GM23338 (cell line): ENCODE measurements around the gene RNF121. TPM values are rescaled to one million over a fixed set of nuclear protein-coding genes. Genes with fewer than 3 reads are reported as not detected.

Experiments
- ATAC-seq: fragments of 200-7000 bp; cut with Tn5 transposase; 3 replicates; pipeline ENCODE4 v1.9.1; 2020
- DNase-seq: peaks from one replicate; pipeline ENCODE4 v3.0.0-alpha.2; 2015; ENCODE audit warnings: low spot score
- H2AFZ ChIP-seq: fragments of 200-600 bp; sonication (generic); 2 replicates; pipeline ENCODE4 v1.8.0; 2016; ENCODE audit warnings: antibody characterized with exemption, mild to moderate bottlenecking, moderate library complexity
- H3F3A ChIP-seq: fragments of 200-600 bp; sonication (generic); replicated peaks from 2 replicates; pipeline ENCODE4 v1.8.0; 2017; ENCODE audit warnings: antibody characterized with exemption, mixed run types, low read depth
- H3K27ac ChIP-seq: fragments of 200-600 bp; sonication (generic); 2 replicates; pipeline ENCODE4 v1.6.1; 2016; ENCODE audit warnings: low read depth
- H3K27me3 ChIP-seq: fragments of 200-600 bp; sonication (generic); 2 replicates; pipeline ENCODE4 v1.8.0; 2016; ENCODE audit warnings: mild to moderate bottlenecking, mixed run types, moderate library complexity; ENCODE audit not compliant: insufficient read depth
- H3K36me3 ChIP-seq: fragments of 200-600 bp; sonication (generic); 2 replicates; pipeline ENCODE4 v1.8.0; 2016; ENCODE audit warnings: mild to moderate bottlenecking; ENCODE audit not compliant: insufficient read depth
- H3K4me1 ChIP-seq: fragments of 200-600 bp; sonication (generic); 2 replicates; pipeline ENCODE4 v1.8.0; 2016; ENCODE audit warnings: mild to moderate bottlenecking, moderate library complexity; ENCODE audit not compliant: insufficient read depth
- H3K4me2 ChIP-seq: fragments of 200-600 bp; sonication (generic); 2 replicates; pipeline ENCODE4 v1.7.1; 2017; ENCODE audit warnings: mixed run types
- H3K4me3 ChIP-seq: fragments of 200-600 bp; sonication (generic); 2 replicates; pipeline ENCODE4 v1.6.1; 2016; ENCODE audit warnings: mixed run types
- H3K79me2 ChIP-seq: fragments of 200-600 bp; sonication (generic); replicated peaks from 2 replicates; pipeline ENCODE4 v1.8.0; 2017; ENCODE audit warnings: mild to moderate bottlenecking; ENCODE audit not compliant: insufficient read depth
- H3K9me2 ChIP-seq: fragments of 200-600 bp; sonication (generic); 2 replicates; pipeline ENCODE4 v1.8.0; 2017; ENCODE audit not compliant: insufficient read depth
- H4K20me1 ChIP-seq: fragments of 200-600 bp; sonication (generic); replicated peaks from 2 replicates; pipeline ENCODE4 v1.8.0; 2017; ENCODE audit warnings: mild to moderate bottlenecking; ENCODE audit not compliant: insufficient read depth
- H3K27ac Mint-ChIP-seq: 2 replicates; pipeline ENCODE4 v1.8.0; 2020; ENCODE audit warnings: inconsistent platforms, mild to moderate bottlenecking, moderate library complexity, mixed read lengths
- H3K27me3 Mint-ChIP-seq: 3 replicates; pipeline ENCODE4 v1.8.0; 2022; ENCODE audit warnings: low read depth, mild to moderate bottlenecking, moderate library complexity, mixed read lengths, inconsistent platforms; ENCODE audit not compliant: insufficient read depth, poor library complexity
- H3K36me3 Mint-ChIP-seq: 3 replicates; pipeline ENCODE4 v1.8.0; 2021; ENCODE audit warnings: low read depth, mild to moderate bottlenecking, inconsistent platforms, moderate library complexity, mixed read lengths
- H3K4me1 Mint-ChIP-seq: 3 replicates; pipeline ENCODE4 v1.8.0; 2020; ENCODE audit warnings: mild to moderate bottlenecking, inconsistent platforms, mixed read lengths
- H3K4me3 Mint-ChIP-seq: 3 replicates; pipeline ENCODE4 v1.8.0; 2021; ENCODE audit warnings: moderate library complexity, mild to moderate bottlenecking, inconsistent platforms, mixed read lengths
- H3K9me3 Mint-ChIP-seq: 3 replicates; pipeline ENCODE4 v1.8.0; 2020; ENCODE audit warnings: moderate library complexity, mild to moderate bottlenecking, inconsistent platforms, mixed read lengths
- CREB1 ChIP-seq: fragments of 250-450 bp; sonication (Bioruptor Pico); IDR thresholded peaks from 2 replicates; pipeline ENCODE4 v1.5.0; 2020; ENCODE audit warnings: low read depth, mild to moderate bottlenecking, moderate library complexity
- EZH2phosphoT487 ChIP-seq: fragments of 200-600 bp; sonication (generic); IDR thresholded peaks from one replicate; pipeline ENCODE4 v1.8.1; 2018; ENCODE audit warnings: antibody characterized with exemption; ENCODE audit not compliant: unreplicated experiment
- JUNB ChIP-seq: IDR thresholded peaks from one replicate; pipeline ENCODE4 v1.6.1; 2016; ENCODE audit warnings: antibody characterized with exemption; ENCODE audit not compliant: unreplicated experiment
- NANOG ChIP-seq: IDR thresholded peaks from 2 replicates; pipeline ENCODE4 v1.6.1; 2016; ENCODE audit warnings: antibody characterized with exemption, borderline replicate concordance
- POLR2AphosphoS5 ChIP-seq: IDR thresholded peaks from 2 replicates; pipeline ENCODE4 v1.6.1; 2016; ENCODE audit warnings: antibody characterized with exemption, low read depth
- STAT1 ChIP-seq: IDR thresholded peaks from one replicate; pipeline ENCODE4 v1.6.1; 2016; ENCODE audit warnings: antibody characterized with exemption; ENCODE audit not compliant: unreplicated experiment
- ZNF114 ChIP-seq: fragments of 250-450 bp; sonication (Bioruptor Pico); IDR thresholded peaks from 2 replicates; pipeline ENCODE4 v1.5.0; 2020; ENCODE audit warnings: mild to moderate bottlenecking, moderate library complexity
- ZNF331 ChIP-seq: fragments of 250-450 bp; sonication (Bioruptor Pico); IDR thresholded peaks from 2 replicates; pipeline ENCODE4 v1.5.0; 2020; ENCODE audit warnings: low read depth, mild to moderate bottlenecking, moderate library complexity
- polyA plus RNA-seq: library from polyadenylated mRNA; unstranded; fragments of >200 nt; fragmentation: Nextera tagmentation; extraction: Ambion mirVana; gene quantifications from 2 replicates; pipeline ENCODE4 v1.2.1, GENCODE V29; 2016
- total RNA-seq: library from RNA; depleted of rRNA; stranded (reverse); fragments of >200 nt; shearing (Covaris generic); gene quantifications from 2 replicates; pipeline ENCODE4 v1.2.3, GENCODE V29; 2014
- TF ChIP-seq, protein P1 (sequence below): IDR thresholded peaks from one replicate; pipeline ENCODE4 v1.6.1; 2018; ENCODE audit warnings: antibody characterized with exemption; ENCODE audit not compliant: unreplicated experiment
- TF ChIP-seq, protein P2 (sequence below): IDR thresholded peaks from 2 replicates; pipeline ENCODE4 v1.6.1; 2016; ENCODE audit warnings: antibody characterized with exemption

RNF121 gene
- total and polyA plus RNA-seq, 2 experiments from 2014 or later, result 7.8 to 37.7 TPM

DNA sequence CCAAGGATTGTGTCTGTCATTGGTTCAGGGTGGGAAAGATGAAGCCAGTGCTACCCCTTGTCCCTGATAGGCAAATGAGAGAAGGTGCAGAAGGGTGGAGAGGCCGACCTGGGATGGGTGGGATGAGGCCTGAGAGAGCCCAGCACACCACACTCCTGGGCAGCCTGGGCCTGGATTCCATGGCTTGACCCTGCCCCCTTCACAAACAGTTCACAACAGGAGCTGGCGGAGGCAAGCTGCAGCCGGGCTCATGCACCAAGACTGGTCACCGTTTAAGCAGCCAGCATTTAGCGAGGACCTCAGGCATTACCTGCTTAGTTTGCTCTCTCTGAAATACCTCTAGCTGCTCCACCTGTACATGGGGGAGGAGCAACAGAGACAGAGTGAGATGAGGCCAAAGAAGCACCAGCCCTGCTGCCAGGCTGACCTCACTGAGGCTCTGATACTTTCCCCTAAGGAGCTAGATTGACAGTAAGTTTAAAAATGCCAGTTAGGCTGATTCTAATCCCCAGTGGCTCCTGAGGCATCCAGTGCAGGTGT lies 83.3 kb downstream of the RNF121 start:
- no peaks in the 10 kb centered on the region; the same call in 2 of the 3 replicates for H3K4me1 Mint-ChIP-seq
- H3K27me3 Mint-ChIP-seq, result peaks cover 27% of the 10 kb centered on the region
- Histone ChIP-seq H3K4me3 (no peak overlapping the region), H3F3A (peaks cover 3% of the 10 kb centered on the region; the same call in 1 of the 2 replicates), H3K79me2 (no peaks in the 10 kb centered on the region), H3K4me2 (no peak overlapping the region), H3K27ac (no peak overlapping the region), H3K9me2 (no peaks in the 10 kb centered on the region), H2AFZ (no peak overlapping the region), H3K27me3 (no peaks in the 10 kb centered on the region), H4K20me1 (peaks cover 20% of the 10 kb centered on the region), H3K4me1 (no peaks in the 10 kb centered on the region), H3K36me3 (peaks cover 17% of the 10 kb centered on the region)
- peaks cover 2% of the 10 kb centered on the region; the same call in 1 of the 3 replicates for H3K9me3 Mint-ChIP-seq
- DNase-seq, result no peak
- no peak overlapping the region for H3K4me3 Mint-ChIP-seq
- no peak overlapping the region for H3K27ac Mint-ChIP-seq
- peaks cover 91% of the 10 kb centered on the region for H3K36me3 Mint-ChIP-seq
- no peak for ATAC-seq
- TF ChIP-seq EZH2phosphoT487, result no peak

DNA sequence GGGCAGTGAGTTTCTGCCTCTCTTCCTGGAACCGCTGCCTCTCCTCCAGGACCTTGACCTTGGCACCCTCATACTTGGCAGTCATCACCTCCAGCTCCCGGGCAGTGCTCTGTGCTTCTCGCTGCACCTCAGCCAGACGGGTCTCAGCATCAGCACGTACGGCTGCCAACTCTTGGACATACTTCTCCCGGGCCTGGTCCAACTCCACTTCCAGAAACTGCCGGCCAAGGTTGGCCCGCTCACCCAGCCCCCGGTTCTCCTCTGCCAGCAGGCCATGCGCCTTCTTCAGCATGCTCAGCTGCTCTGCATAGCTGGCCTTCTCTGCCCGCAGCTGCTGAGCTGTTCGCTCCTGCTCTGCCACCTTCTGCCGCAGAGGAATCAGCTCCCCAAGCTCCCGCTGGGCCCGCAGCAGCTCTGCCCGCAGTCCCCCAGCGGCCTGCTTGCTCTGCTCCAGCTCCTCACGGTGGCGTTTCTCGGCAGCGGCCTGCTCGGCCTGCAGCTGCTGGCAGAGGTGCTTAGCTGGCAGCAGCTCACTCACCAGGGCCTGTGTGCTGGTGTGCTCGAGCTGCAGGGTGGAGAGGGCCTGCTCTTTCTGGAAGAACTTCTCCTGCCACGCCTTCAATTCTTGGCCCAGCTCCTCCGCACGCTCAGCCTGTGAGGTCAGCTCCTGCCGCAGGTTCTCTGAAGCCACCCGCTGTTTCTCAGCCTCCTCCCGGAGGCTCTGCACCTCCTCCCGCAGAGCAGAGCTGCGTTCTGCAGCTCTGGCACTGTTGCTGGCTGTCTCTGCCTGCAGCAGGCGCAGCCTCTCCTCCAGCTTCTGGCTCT lies 84.3 kb downstream of the RNF121 start:
- H3K9me2 ChIP-seq, result no peaks in the 10 kb centered on the region
- DNase-seq (no peak), ATAC-seq (no peak)
- 0 out of 2 replicates have a peak, but pooled peaks cover 3% of the 10 kb centered on the region for H3F3A ChIP-seq
- H3K4me2 ChIP-seq, result no peak overlapping the region
- H3K27ac ChIP-seq, result no peak overlapping the region
- H3K27me3 Mint-ChIP-seq, result peaks cover 23% of the 10 kb centered on the region
- H3K9me3 Mint-ChIP-seq, result no peaks in the 10 kb centered on the region
- peaks cover 15% of the 10 kb centered on the region for H3K36me3 ChIP-seq
- peaks cover 90% of the 10 kb centered on the region for H3K36me3 Mint-ChIP-seq
- no peaks in the 10 kb centered on the region for H3K79me2 ChIP-seq
- no peaks in the 10 kb centered on the region for H3K4me1 ChIP-seq
- H3K27me3 ChIP-seq, result no peaks in the 10 kb centered on the region
- no peak overlapping the region for H3K4me3 Mint-ChIP-seq
- no peak overlapping the region for H3K27ac Mint-ChIP-seq
- H3K4me3 ChIP-seq, result no peak overlapping the region
- H2AFZ ChIP-seq, result no peak overlapping the region
- H4K20me1 ChIP-seq, result peaks cover 18% of the 10 kb centered on the region
- H3K4me1 Mint-ChIP-seq, result no peaks in the 10 kb centered on the region; the same call in 2 of the 3 replicates
- TF ChIP-seq, protein P1, sequence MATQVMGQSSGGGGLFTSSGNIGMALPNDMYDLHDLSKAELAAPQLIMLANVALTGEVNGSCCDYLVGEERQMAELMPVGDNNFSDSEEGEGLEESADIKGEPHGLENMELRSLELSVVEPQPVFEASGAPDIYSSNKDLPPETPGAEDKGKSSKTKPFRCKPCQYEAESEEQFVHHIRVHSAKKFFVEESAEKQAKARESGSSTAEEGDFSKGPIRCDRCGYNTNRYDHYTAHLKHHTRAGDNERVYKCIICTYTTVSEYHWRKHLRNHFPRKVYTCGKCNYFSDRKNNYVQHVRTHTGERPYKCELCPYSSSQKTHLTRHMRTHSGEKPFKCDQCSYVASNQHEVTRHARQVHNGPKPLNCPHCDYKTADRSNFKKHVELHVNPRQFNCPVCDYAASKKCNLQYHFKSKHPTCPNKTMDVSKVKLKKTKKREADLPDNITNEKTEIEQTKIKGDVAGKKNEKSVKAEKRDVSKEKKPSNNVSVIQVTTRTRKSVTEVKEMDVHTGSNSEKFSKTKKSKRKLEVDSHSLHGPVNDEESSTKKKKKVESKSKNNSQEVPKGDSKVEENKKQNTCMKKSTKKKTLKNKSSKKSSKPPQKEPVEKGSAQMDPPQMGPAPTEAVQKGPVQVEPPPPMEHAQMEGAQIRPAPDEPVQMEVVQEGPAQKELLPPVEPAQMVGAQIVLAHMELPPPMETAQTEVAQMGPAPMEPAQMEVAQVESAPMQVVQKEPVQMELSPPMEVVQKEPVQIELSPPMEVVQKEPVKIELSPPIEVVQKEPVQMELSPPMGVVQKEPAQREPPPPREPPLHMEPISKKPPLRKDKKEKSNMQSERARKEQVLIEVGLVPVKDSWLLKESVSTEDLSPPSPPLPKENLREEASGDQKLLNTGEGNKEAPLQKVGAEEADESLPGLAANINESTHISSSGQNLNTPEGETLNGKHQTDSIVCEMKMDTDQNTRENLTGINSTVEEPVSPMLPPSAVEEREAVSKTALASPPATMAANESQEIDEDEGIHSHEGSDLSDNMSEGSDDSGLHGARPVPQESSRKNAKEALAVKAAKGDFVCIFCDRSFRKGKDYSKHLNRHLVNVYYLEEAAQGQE, result no peak
- TF ChIP-seq ZNF114 (no peak), CREB1 (CRISPR knock-in tag) (no peak), STAT1 (no peak), EZH2phosphoT487 (no peak), NANOG (no peak), JUNB (no peak), ZNF331 (CRISPR knock-in tag) (no peak), POLR2AphosphoS5 (no peak)
- TF ChIP-seq, protein P2, sequence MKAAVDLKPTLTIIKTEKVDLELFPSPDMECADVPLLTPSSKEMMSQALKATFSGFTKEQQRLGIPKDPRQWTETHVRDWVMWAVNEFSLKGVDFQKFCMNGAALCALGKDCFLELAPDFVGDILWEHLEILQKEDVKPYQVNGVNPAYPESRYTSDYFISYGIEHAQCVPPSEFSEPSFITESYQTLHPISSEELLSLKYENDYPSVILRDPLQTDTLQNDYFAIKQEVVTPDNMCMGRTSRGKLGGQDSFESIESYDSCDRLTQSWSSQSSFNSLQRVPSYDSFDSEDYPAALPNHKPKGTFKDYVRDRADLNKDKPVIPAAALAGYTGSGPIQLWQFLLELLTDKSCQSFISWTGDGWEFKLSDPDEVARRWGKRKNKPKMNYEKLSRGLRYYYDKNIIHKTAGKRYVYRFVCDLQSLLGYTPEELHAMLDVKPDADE, result no peak
